CD4-positive, alpha-beta memory T cell (primary cell): ENCODE measurements around the gene PPP1R12C. TPM values are rescaled to one million over a fixed set of nuclear protein-coding genes. Genes with fewer than 3 reads are reported as not detected.
"Not testable (repeated sequence)": the region's sequence is repeated elsewhere in the genome, so short reads cannot be mapped to it uniquely, and the experiment has no call there.

ENCODE experiments used
- CTCF ChIA-PET: fragments of 350-600 bp; sonication (Branson Sonifier 250); formaldehyde crosslinking; loops from one replicate; lab custom pipeline; 2021; ENCODE audit warnings: inconsistent platforms; ENCODE audit not compliant: partially characterized antibody; lab: Charles Lee
- POLR2A ChIA-PET: fragments of 350-600 bp; sonication (Branson Sonifier 250); formaldehyde crosslinking; loops from one replicate; lab custom pipeline; 2021; ENCODE audit not compliant: partially characterized antibody; lab: Charles Lee
- DNase-seq, 5 donors: peaks; one replicate each; pipeline versions ENCODE4 v3.0.0 to v3.0.0-alpha.2; 2020 to 2022; ENCODE audit warnings: mixed read lengths in 1 of 5
- H3K27ac ChIP-seq: one replicate; pipeline ENCODE4 v1.7.0; 2013; ENCODE audit warnings: low read depth, low read length
- H3K27me3 ChIP-seq: 2 replicates; pipeline ENCODE4 v1.7.0; 2013; ENCODE audit warnings: mild to moderate bottlenecking, low read length, moderate library complexity; ENCODE audit not compliant: insufficient read depth
- H3K36me3 ChIP-seq: 2 replicates; pipeline ENCODE4 v1.7.0; 2013; ENCODE audit warnings: mild to moderate bottlenecking, low read length, moderate library complexity; ENCODE audit not compliant: insufficient read depth
- H3K4me1 ChIP-seq: 2 replicates; pipeline ENCODE4 v1.7.0; 2013; ENCODE audit warnings: mild to moderate bottlenecking, low read length, moderate library complexity; ENCODE audit not compliant: insufficient read depth
- H3K4me3 ChIP-seq, 2 donors: one replicate each; pipeline ENCODE4 v1.7.0; 2013; ENCODE audit warnings: low read length in 2 of 2, mild to moderate bottlenecking in 1 of 2
- H3K9me3 ChIP-seq, 2 donors: one replicate each; pipeline ENCODE4 v1.7.0; 2013; ENCODE audit warnings: low read length in 2 of 2, control low read depth in 1 of 2; ENCODE audit not compliant: control insufficient read depth in 1 of 2
- H3K27ac Mint-ChIP-seq, 7 donors: one replicate each; pipeline ENCODE4 v1.8.0; 2020 to 2021; ENCODE audit warnings: mixed read lengths in 7 of 7, mild to moderate bottlenecking in 6 of 7, inconsistent platforms in 3 of 7, moderate library complexity in 3 of 7
- H3K27me3 Mint-ChIP-seq, 2 donors: one replicate each; pipeline ENCODE4 v1.8.0; 2020 to 2021; ENCODE audit warnings: mixed read lengths in 2 of 2
- H3K36me3 Mint-ChIP-seq, 2 donors: one replicate each; pipeline ENCODE4 v1.8.0; 2020 to 2021; ENCODE audit warnings: mixed read lengths in 2 of 2, inconsistent platforms in 1 of 2, mild to moderate bottlenecking in 1 of 2
- H3K4me1 Mint-ChIP-seq, 4 donors: one replicate each; pipeline ENCODE4 v1.8.0; 2020 to 2021; ENCODE audit warnings: mixed read lengths in 4 of 4, mild to moderate bottlenecking in 1 of 4
- H3K4me3 Mint-ChIP-seq, 8 donors: one replicate each; pipeline ENCODE4 v1.8.0; 2020 to 2021; ENCODE audit warnings: mixed read lengths in 8 of 8, mild to moderate bottlenecking in 7 of 8, moderate library complexity in 6 of 8, inconsistent platforms in 3 of 8
- H3K9me3 Mint-ChIP-seq, 8 donors: one replicate each; pipeline ENCODE4 v1.8.0; 2020 to 2021; ENCODE audit warnings: mixed read lengths in 8 of 8, mild to moderate bottlenecking in 5 of 8, inconsistent platforms in 3 of 8, moderate library complexity in 1 of 8
- intact Hi-C: fragments of 100-400 bp; cut with micrococcal nuclease; formaldehyde crosslinking; loops from one replicate; pipeline ENCODE4 v1.15.1; 2023
- polyA plus RNA-seq, 2 donors: library from polyadenylated mRNA; unstranded; fragments of 300-500 nt; fragmentation: Illumina TruSeq; gene quantifications; one replicate each; pipeline ENCODE4 v1.2.3, GENCODE V29; 2021
- total RNA-seq, 2 experiments: library from RNA; stranded (reverse); gene quantifications; one replicate each; pipeline ENCODE4 v1.2.3, GENCODE V29; 2021

PPP1R12C gene
- total and polyA plus RNA-seq, 4 experiments from 2014 or later: 1.4 to 165 (median 87.1) TPM

DNA sequence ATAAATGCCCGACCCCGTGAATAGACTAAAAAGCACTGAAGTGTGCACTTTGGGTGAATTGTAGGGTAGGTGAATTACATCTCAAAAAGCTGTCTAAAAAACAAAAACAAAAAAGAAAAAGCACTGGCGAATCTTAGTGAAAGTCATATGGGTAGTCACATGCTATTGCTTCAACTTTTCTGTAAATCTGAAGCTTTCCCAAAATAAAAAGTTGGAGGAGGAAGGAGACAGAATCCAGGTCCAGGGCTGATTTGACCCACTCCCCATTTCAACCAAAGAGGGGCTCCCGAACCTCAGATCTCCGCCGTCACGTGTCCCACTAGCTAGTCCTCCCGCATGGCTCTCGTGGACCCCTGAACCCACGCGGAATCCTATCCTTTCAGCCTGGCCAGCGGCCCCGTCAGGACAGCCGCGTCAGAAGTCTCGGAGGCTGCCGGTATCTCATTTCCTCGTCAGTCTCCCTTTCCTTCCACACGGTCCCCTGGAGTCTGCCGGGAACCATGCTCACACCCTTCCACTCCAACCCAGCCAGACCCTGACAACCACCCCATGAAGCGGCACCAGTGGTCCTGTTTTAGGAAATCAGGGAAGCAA is 6.1 kb downstream of the PPP1R12C start:
- Mint-ChIP-seq H3K4me3 (no peak overlapping the region), H3K9me3 (peaks cover 0 to 4% (median 0%) of the 10 kb centered on the region in 8 donors), H3K36me3 (peaks cover 26 to 33% of the 10 kb centered on the region in 2 donors), H3K4me1 (peaks cover 7 to 26% (median 15%) of the 10 kb centered on the region in 4 donors), H3K27ac (no peak overlapping the region), H3K27me3 (no peaks in the 10 kb centered on the region)
- Histone ChIP-seq H3K27me3 (no peaks in the 10 kb centered on the region), H3K4me1 (peaks cover 20% of the 10 kb centered on the region), H3K27ac (no peak overlapping the region), H3K36me3 (no peaks in the 10 kb centered on the region), H3K4me3 (no peak overlapping the region), H3K9me3 (no peaks in the 10 kb centered on the region)
- DNase-seq: no peak
- ChIA-PET POLR2A (no interaction called here), CTCF (no interaction called here)
- intact Hi-C loops: no loop called here

DNA sequence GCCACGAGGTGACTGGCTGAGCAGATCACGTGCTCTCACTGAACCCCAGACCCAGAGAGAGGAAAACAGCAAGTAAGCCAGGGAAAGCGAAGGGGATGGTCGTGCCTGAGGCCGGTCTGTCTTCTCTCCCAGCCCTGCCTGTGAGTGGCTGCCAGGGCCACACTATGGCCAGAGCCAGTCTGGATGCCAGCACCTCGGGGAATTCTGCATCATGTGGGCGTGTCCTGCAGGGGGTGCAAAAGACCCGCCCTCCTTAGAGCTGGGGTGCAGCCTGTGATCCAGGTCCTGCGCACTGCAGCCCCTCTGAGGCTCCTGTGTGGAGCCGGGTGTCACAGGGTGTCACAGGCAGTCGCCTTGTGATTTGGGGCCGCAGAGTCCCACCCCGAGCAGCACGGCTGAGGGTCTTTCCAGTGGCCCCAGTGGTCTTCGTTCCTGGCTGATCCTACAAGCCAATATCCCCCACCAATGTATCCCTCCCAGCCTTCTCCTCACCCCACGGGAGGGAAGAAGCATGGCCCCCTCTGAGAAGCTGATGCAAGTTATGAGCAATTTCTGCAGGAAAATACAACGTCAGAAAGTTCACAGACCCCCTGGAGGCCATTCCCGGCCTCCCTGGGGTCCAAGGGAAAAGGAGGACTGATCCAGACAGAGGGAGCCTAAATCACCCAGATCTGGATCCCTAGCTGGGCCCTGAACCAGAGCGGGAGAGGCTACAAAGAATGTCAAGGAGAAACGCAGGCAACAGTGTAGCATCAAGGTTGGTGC is 7.7 kb downstream of the PPP1R12C start:
- Mint-ChIP-seq H3K27ac (peak overlapping the region in 2 of 7 donors; percentile 48 to 65), H3K4me1 (peaks cover 1 to 10% (median 5%) of the 10 kb centered on the region in 4 donors), H3K4me3 (peak overlapping the region in 1 of 8 donors; percentile 73), H3K9me3 (peaks cover 0 to 2% (median 0%) of the 10 kb centered on the region in 8 donors), H3K36me3 (peaks cover 32 to 39% of the 10 kb centered on the region in 2 donors), H3K27me3 (no peaks in the 10 kb centered on the region)
- ChIA-PET CTCF (no interaction called here), POLR2A (no interaction called here)
- Histone ChIP-seq H3K4me3 (no peak overlapping the region), H3K9me3 (no peaks in the 10 kb centered on the region), H3K4me1 (peaks cover 5% of the 10 kb centered on the region), H3K27ac (no peak overlapping the region), H3K36me3 (no peaks in the 10 kb centered on the region), H3K27me3 (no peaks in the 10 kb centered on the region)
- intact Hi-C loops: no loop called here
- no peak for DNase-seq

- CTCF ChIA-PET: interaction anchor here (2.6 kb wide), 1 partner anchor 19 kb away, joined by 11 read pairs; no protein-coding TSS in a partner anchor
- H3K27ac ChIP-seq, DNase-seq, H3K27me3 ChIP-seq, H3K4me1 ChIP-seq, H3K4me1 Mint-ChIP-seq, H3K9me3 ChIP-seq, H3K27me3 Mint-ChIP-seq, H3K9me3 Mint-ChIP-seq, intact Hi-C loops, H3K4me3 ChIP-seq, H3K4me3 Mint-ChIP-seq, H3K27ac Mint-ChIP-seq, POLR2A ChIA-PET: not testable (repeated sequence)
- peaks cover 12% of the 10 kb centered on the region for H3K36me3 ChIP-seq
- H3K36me3 Mint-ChIP-seq: peaks cover 44 to 48% of the 10 kb centered on the region in 2 donors
Observed at GRCh38 chr19:55107252-55107651, 10.2 kb downstream of the PPP1R12C start.

DNA sequence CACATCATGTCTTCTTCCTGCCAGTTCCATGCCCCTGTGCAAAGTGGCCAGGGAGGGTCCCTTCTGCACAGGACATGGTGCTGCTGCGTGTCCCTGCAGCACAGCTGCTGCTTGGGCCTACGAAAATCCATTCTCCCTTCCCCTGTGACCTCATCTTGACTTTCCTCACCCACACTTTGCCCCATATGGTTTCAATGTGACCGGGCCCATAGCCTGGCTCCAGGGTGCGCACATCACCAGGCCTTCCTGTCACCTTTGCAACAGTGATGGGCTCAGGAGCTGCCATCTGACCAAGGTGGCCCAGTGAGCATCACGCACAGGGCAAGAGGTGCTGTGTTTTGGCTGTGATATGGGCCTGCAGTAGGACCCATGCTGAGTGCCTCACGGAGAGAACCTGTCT is 10.8 kb downstream of the PPP1R12C start:
- Mint-ChIP-seq H3K4me3 (no peak overlapping the region), H3K4me1 (peaks cover 0 to 6% (median 4%) of the 10 kb centered on the region in 4 donors), H3K27me3 (no peaks in the 10 kb centered on the region), H3K9me3 (peaks cover 0 to 2% (median 0%) of the 10 kb centered on the region in 8 donors), H3K36me3 (peaks cover 50 to 51% of the 10 kb centered on the region in 2 donors), H3K27ac (peak overlapping the region in 1 of 7 donors; percentile 32)
- Histone ChIP-seq H3K4me1 (no peaks in the 10 kb centered on the region), H3K4me3 (no peak overlapping the region), H3K36me3 (peaks cover 13% of the 10 kb centered on the region), H3K27ac (no peak overlapping the region), H3K27me3 (no peaks in the 10 kb centered on the region), H3K9me3 (no peaks in the 10 kb centered on the region)
- intact Hi-C loops: no loop called here
- ChIA-PET POLR2A (no interaction called here), CTCF (interaction anchor here (2.6 kb wide), 1 partner anchor 18 kb away, joined by 11 read pairs; no protein-coding TSS in a partner anchor)
- DNase-seq: no peak

- ChIA-PET POLR2A (no interaction called here), CTCF (interaction anchor here (2.6 kb wide), 1 partner anchor 17 kb away, joined by 11 read pairs; no protein-coding TSS in a partner anchor)
- H3K36me3 ChIP-seq: peaks cover 13% of the 10 kb centered on the region
- intact Hi-C loops: no loop called here
- Mint-ChIP-seq H3K9me3 (peaks cover 0 to 2% (median 0%) of the 10 kb centered on the region in 8 donors), H3K4me3 (no peak overlapping the region), H3K4me1 (peaks cover 0 to 4% (median 4%) of the 10 kb centered on the region in 4 donors), H3K27ac (no peak overlapping the region), H3K27me3 (no peaks in the 10 kb centered on the region), H3K36me3 (peaks cover 47 to 49% of the 10 kb centered on the region in 2 donors)
- no peaks in the 10 kb centered on the region for H3K27me3 ChIP-seq
- no peak overlapping the region for H3K27ac ChIP-seq
- H3K9me3 ChIP-seq: no peaks in the 10 kb centered on the region
- no peaks in the 10 kb centered on the region for H3K4me1 ChIP-seq
- DNase-seq: no peak
- H3K4me3 ChIP-seq: no peak overlapping the region
Observed at GRCh38 chr19:55105237-55105636, 12.2 kb downstream of the PPP1R12C start.

- no peak overlapping the region for H3K27ac ChIP-seq
- H3K27me3 ChIP-seq: no peaks in the 10 kb centered on the region
- H3K27me3 Mint-ChIP-seq: no peaks in the 10 kb centered on the region
- no peak overlapping the region for H3K4me3 Mint-ChIP-seq
- peaks cover 0 to 2% (median 0%) of the 10 kb centered on the region in 8 donors for H3K9me3 Mint-ChIP-seq
- CTCF ChIA-PET: interaction anchor here (0.7 kb wide), 1 partner anchor 157 kb away, joined by 3 read pairs; no protein-coding TSS in a partner anchor
- H3K36me3 Mint-ChIP-seq: peaks cover 39 to 40% of the 10 kb centered on the region in 2 donors
- H3K36me3 ChIP-seq: peaks cover 16% of the 10 kb centered on the region
- POLR2A ChIA-PET: no interaction called here
- no peaks in the 10 kb centered on the region for H3K4me1 ChIP-seq
- H3K4me3 ChIP-seq: no peak overlapping the region
- H3K27ac Mint-ChIP-seq: no peak overlapping the region
- DNase-seq: no peak
- H3K9me3 ChIP-seq: no peaks in the 10 kb centered on the region
- intact Hi-C loops: no loop called here
- peaks cover 0 to 4% (median 2%) of the 10 kb centered on the region in 4 donors for H3K4me1 Mint-ChIP-seq
Observed at GRCh38 chr19:55103190-55103589, 14.2 kb downstream of the PPP1R12C start.

GRCh38 chr19:55101261-55101660 is 16.2 kb downstream of the PPP1R12C start:
- Histone ChIP-seq H3K4me1 (no peaks in the 10 kb centered on the region), H3K27me3 (no peaks in the 10 kb centered on the region), H3K9me3 (no peaks in the 10 kb centered on the region), H3K36me3 (peaks cover 16% of the 10 kb centered on the region), H3K27ac (no peak overlapping the region), H3K4me3 (no peak overlapping the region)
- DNase-seq: peak in 1 of 5 donors; percentile 2
- intact Hi-C loops: no loop called here
- Mint-ChIP-seq H3K27me3 (no peaks in the 10 kb centered on the region), H3K4me1 (peaks cover 0 to 4% (median 0%) of the 10 kb centered on the region in 4 donors), H3K4me3 (no peak overlapping the region), H3K27ac (no peak overlapping the region), H3K36me3 (peaks cover 30 to 36% of the 10 kb centered on the region in 2 donors), H3K9me3 (peaks cover 0 to 2% (median 0%) of the 10 kb centered on the region in 8 donors)
- ChIA-PET CTCF (no interaction called here), POLR2A (no interaction called here)
